ENCODE results near the gene PPP2R3A. TPM values are rescaled to one million over a fixed set of nuclear protein-coding genes. Genes with fewer than 3 reads are reported as not detected.
"Not testable (repeated sequence)": the region's sequence is repeated elsewhere in the genome, so short reads cannot be mapped to it uniquely, and the experiment has no call there.

PPP2R3A gene
- total RNA-seq, 1 donor from 2014 or later: 9.0 TPM

DNA sequence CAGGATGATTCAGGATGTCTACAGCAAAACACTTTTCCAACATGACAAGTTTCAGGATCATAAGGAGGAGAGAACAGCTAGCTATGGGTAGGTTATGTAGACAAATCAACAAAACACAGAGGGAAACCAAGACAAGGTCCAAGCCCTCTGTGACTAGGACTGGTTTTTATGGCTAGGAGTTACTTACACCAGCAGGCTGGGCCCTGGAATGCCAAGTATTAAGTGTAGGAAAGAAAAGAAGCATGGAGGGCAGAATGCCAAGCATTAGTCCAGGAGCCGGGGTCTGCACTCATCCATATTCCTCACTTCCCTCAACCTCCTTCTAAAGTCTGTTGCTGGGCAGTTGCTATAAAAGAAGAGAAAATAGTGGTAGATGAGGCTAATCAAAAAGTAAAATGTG lies 35.3 kb upstream of the PPP2R3A start:
- Histone ChIP-seq H3K27ac (no peak overlapping the region), H3K4me1 (no peaks in the 10 kb centered on the region), H3K9me3 (no peaks in the 10 kb centered on the region), H3K36me3 (no peaks in the 10 kb centered on the region), H3K4me3 (no peak overlapping the region), H3K27me3 (ENCODE audit: low read depth) (no peaks in the 10 kb centered on the region)
- ATAC-seq (no peak), DNase-seq (no peak)
- intact Hi-C loops (cut with DNase I): no loop called here
- TF ChIP-seq, protein P1, sequence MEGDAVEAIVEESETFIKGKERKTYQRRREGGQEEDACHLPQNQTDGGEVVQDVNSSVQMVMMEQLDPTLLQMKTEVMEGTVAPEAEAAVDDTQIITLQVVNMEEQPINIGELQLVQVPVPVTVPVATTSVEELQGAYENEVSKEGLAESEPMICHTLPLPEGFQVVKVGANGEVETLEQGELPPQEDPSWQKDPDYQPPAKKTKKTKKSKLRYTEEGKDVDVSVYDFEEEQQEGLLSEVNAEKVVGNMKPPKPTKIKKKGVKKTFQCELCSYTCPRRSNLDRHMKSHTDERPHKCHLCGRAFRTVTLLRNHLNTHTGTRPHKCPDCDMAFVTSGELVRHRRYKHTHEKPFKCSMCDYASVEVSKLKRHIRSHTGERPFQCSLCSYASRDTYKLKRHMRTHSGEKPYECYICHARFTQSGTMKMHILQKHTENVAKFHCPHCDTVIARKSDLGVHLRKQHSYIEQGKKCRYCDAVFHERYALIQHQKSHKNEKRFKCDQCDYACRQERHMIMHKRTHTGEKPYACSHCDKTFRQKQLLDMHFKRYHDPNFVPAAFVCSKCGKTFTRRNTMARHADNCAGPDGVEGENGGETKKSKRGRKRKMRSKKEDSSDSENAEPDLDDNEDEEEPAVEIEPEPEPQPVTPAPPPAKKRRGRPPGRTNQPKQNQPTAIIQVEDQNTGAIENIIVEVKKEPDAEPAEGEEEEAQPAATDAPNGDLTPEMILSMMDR (IDR thresholded peaks at IDR 0.05): no peak

DNA sequence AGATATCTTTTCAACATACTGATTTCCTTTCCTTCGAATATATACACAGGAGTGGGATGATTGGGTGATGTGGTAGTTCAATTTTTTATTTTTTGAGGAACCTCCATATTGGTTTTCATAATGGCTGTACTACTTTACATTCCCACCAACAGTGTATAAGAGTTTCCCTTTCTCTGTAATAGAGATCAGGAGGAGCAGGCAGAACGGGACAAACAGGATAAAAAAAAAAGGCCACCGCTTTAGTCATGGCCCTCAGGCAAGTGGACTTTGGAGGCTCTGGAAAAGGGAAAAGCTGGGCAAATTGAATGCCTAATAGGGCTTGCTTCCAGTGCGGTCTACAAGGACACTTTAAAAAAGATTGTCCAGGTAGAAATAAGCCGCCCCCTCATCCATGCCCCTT lies 30.4 kb upstream of the PPP2R3A start:
- ATAC-seq; intact Hi-C loops (cut with DNase I); H3K27me3 ChIP-seq (ENCODE audit: low read depth); H3K4me1 ChIP-seq; H3K36me3 ChIP-seq; H3K9me3 ChIP-seq; H3K4me3 ChIP-seq; H3K27ac ChIP-seq; DNase-seq: not testable (repeated sequence)

DNA sequence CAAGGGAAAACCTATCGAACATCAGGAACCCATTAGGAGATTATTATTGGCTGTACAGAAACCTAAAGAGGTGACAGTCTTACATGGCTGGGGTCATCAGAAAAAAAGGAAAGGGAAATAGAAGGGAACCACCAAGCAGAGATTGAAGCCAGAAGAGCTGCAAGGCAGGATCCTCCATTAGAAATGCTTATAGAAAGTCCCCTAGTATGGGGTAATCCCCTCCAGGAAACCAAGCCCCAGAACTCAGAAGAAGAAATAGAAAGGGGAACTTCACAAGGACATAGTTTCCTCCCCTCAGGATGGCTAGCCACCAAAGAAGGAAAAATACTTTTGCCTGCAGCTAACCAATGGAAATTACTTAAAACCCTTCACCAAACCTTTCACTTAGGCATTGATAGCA lies 27.8 kb upstream of the PPP2R3A start:
- H3K9me3 ChIP-seq; H3K27ac ChIP-seq; H3K4me1 ChIP-seq; H3K36me3 ChIP-seq; H3K27me3 ChIP-seq (ENCODE audit: low read depth); ATAC-seq; intact Hi-C loops (cut with DNase I); DNase-seq; H3K4me3 ChIP-seq: not testable (repeated sequence)

DNA sequence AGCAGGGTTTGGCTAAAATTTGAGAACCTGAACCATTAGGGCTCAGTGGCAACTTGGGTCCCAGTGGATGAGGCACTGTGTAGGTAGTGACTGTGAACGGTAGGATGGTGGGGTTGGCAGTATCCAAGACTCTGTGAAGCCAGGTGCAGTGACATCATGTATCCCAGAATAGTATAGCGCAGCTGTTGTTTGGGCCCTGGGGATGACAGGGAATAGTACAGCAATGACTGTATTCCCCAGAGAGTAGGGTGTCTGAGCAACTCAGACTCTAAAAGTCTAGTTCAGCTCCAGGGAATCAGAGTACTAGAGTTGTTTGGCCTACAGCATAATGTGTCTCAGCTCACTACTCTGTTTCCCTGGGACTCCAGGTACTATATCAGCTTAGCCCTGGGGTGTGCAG lies 20.7 kb upstream of the PPP2R3A start:
- Histone ChIP-seq H3K4me3 (no peak overlapping the region), H3K4me1 (no peaks in the 10 kb centered on the region), H3K9me3 (no peaks in the 10 kb centered on the region), H3K27ac (no peak overlapping the region), H3K27me3 (ENCODE audit: low read depth) (no peaks in the 10 kb centered on the region), H3K36me3 (no peaks in the 10 kb centered on the region)
- intact Hi-C loops (cut with DNase I): no loop called here
- DNase-seq (no peak), ATAC-seq (no peak)
- TF ChIP-seq, protein P1 (IDR thresholded peaks at IDR 0.05): no peak

DNA sequence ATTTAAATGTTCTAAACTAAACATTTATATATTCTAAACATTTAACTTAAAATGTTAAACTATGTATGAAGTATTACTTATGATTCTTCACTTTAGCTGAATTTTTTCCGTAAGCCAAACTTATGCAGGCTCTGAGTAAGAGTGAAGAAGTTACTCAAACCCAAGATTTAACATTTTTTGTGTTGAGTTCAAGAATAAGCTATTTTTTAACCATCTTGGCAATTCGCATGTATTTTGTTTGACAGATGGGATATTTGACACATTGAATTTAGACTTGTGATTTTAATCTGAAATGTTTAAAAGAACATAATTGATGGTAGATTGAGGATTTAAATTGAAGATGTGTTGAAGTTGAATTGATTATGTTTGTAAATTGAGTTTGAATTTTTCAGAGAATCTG lies 14.6 kb upstream of the PPP2R3A start:
- intact Hi-C loops (cut with DNase I): no loop called here
- TF ChIP-seq, protein P1 (IDR thresholded peaks at IDR 0.05): no peak
- no peaks in the 10 kb centered on the region for H3K4me1 ChIP-seq
- ATAC-seq (no peak), DNase-seq (no peak)
- H3K4me3 ChIP-seq: no peak overlapping the region
- no peaks in the 10 kb centered on the region for H3K36me3 ChIP-seq
- no peaks in the 10 kb centered on the region for H3K9me3 ChIP-seq
- H3K27me3 ChIP-seq (ENCODE audit: low read depth): no peaks in the 10 kb centered on the region
- no peak overlapping the region for H3K27ac ChIP-seq

DNA sequence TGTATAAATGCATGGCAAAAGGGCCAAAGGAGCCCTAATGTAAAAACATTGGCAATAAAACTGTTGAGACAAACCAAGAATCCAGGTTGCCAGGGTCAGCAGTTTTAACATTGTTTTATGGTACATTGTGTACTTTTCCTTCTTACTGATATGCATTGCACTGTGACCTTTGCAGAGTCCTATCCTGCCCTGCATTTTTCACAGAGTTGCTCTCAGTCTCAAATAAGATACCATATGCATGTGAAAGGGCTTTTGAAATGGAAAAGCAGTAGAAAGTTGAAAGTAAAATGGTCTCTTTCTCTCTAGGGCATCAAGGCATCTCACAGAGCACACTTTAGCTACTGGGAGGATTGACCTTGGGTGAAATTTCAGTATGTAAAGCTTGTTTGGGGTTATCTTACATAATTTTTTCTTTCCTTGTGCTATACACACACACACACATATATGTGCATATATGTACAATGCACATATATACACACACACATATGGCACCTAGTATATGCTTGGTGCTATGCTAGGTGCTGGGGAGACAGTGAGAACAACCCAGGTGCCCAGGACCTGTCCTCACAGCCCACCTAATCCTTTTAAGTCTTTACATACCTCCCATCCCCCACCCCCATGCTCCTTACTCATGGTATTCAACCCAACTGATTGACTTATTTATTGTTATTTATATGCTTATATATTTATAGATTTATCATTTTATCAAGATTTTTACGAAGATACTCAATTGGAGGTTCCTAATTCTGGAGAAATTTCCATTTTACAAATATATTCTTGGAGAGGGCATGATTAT lies 1.2 kb upstream of the PPP2R3A start:
- Histone ChIP-seq H3K4me3 (no peak overlapping the region), H3K9me3 (peaks cover 17% of the 10 kb centered on the region), H3K36me3 (no peaks in the 10 kb centered on the region), H3K27me3 (ENCODE audit: low read depth) (no peaks in the 10 kb centered on the region), H3K27ac (no peak overlapping the region), H3K4me1 (peaks cover 14% of the 10 kb centered on the region)
- no peak for DNase-seq
- intact Hi-C loops (cut with DNase I): no loop called here
- TF ChIP-seq, protein P1 (IDR thresholded peaks at IDR 0.05): no peak
- no peak for ATAC-seq
